ENCODE data around the gene TNS3. TPM values are rescaled to one million over a fixed set of nuclear protein-coding genes. Genes with fewer than 3 reads are reported as not detected.
"Not testable (repeated sequence)": the region's sequence is repeated elsewhere in the genome, so short reads cannot be mapped to it uniquely, and the experiment has no call there.

The TNS3 gene
- total RNA-seq, 1 donor from 2014 or later: 47.2 TPM

- ATAC-seq (peak; percentile 8), DNase-seq (ENCODE audit: low spot score) (no peak)
Measured at GRCh38 chr7:47456210-47456955, 125.5 kb downstream of the TNS3 start.

GRCh38 chr7:47455872-47456185 is 126.1 kb downstream of the TNS3 start:
- ATAC-seq (no peak), DNase-seq (ENCODE audit: low spot score) (no peak)

- DNase-seq (ENCODE audit: low spot score): no peak
Measured at GRCh38 chr7:47454974-47455871, 126.7 kb downstream of the TNS3 start.

DNA sequence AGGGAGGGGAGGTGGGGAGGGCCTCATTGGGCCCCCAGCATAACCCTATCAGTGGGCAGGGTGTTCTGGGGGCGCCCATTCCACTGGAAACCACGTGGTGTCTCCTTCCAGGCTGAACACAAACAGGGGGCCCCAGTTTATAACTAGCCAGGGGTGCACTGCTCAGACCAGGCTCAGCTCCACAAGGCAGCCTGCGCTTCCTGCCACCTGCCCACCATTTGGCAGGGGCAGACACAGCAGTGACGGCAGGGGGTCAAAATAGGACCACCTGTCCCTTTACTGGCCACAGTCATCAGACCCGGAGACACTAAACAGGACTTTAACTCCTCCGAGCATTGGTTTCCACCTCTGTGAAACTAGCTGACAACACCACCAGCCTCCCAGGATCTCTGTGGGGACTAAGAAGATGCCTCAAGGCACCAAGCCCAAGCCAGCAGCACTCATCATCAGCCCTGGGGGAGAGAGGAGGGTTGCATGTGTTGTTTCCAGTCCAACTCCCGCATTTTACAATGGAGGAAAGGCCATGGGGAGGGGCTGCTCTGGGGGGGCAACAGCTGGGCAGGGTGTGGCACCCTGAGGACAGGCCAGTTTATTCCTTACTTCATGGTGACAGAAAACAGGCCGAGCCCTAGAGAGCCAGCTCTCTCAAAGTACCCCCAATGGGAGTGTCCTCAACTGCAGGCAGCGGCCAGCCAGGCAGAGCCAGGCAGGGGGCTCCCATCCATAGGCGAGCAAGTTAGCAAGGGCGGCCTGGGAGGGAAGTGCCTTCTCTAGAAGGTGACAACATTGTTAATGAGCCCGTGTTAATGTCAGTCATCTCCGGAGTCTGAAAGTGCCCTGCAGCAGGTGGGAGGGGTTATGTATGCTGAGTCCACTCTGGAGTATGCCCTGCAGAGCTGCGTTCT is 127.6 kb downstream of the TNS3 start:
- DNase-seq (ENCODE audit: low spot score) (no peak), ATAC-seq (no peak)

More at GRCh38 chr7:47454974-47455871, 126.7 kb downstream of the TNS3 start:
- ATAC-seq: no peak

GRCh38 chr7:47453093-47454061 is 128.5 kb downstream of the TNS3 start:
- peak; percentile 87 for DNase-seq (ENCODE audit: low spot score)
- peak; percentile 89 for ATAC-seq

GRCh38 chr7:47452715-47453092 is 129.2 kb downstream of the TNS3 start:
- DNase-seq (ENCODE audit: low spot score): no peak
- ATAC-seq: peak; percentile 14

DNA sequence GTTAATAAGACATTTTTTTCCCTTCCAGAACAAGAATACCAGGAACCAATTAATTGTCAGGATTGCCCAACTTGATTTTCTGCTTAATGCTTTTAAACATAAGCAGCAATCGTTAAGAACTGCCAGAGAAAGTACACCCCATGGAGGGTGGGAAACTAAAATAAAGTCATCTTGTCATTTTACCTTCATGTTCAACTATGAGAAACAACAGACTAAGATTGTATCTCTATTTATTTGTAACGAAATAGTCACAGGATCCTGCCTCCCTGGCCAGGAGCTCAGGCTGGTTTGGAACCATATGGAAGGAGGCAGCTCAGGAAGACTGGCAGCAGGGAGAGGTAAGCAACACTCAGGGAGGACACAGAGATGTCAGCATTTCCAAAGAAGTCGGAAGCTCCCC is 129.6 kb downstream of the TNS3 start:
- DNase-seq (ENCODE audit: low spot score): no peak

GRCh38 chr7:47451851-47452205 is 130.1 kb downstream of the TNS3 start:
- ATAC-seq: no peak
- DNase-seq (ENCODE audit: low spot score): no peak

More for the DNA sequence above, 129.6 kb downstream of the TNS3 start:
- no peak for ATAC-seq

- ATAC-seq: no peak
- DNase-seq (ENCODE audit: low spot score): no peak
Measured at GRCh38 chr7:47449810-47450590, 131.9 kb downstream of the TNS3 start.

DNA sequence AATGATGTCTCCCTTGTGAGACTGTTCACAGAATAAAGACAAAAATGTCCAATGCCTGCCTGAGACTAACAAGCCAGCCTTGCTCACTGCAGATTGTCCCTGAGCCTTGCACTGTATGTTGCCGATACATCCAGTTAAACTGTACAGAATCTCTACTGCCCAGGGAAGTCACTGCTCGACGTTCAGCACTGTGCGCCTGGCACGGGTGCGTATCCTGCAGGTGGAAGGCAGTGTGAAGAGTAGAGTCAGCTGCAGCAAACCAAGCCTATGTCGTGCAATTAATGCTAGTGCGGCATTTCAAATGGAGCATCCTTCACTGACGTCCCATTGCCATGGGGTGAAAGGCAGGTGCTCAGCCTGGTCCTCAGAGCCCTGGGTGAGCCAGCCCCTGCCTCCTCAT is 132.9 kb downstream of the TNS3 start:
- no peak for ATAC-seq
- DNase-seq (ENCODE audit: low spot score): no peak

DNA sequence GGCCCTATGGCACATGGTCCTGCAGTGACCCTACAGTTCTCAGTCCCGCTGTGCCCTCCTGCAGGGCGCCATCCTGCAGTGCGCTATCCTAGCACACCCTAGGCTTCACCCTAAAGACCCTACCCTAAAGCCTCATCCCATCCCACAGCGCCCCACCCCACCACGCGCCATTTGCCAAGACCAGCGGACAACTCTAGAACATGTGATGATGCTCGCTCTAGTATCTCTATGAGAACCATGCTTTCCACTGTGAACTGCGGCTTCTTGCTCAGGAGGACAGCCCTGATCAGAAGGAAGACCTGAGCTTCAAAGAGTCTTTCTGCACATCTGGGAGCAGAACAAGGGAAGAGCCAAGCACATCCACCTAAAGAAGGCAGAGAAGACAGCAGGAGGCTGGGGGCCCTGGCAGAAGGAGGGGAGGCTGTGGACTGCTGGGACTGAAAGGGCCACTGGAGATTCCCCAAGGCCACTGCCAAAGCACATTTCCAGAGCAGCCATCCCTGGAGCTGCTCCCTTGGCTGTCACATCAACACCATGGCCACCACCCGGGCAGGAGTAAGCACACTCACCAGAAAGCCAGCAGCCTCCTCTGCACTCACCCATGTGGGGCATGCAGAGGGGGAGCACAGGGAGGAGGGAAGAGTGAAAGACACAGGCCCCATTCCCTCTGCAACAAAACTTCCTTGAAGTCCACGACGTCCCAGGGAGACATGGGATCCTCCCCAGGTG is 134.1 kb downstream of the TNS3 start:
- DNase-seq (ENCODE audit: low spot score) (no peak), ATAC-seq (no peak)

- DNase-seq (ENCODE audit: low spot score) (no peak), ATAC-seq (no peak)
Measured at GRCh38 chr7:47446871-47447466, 134.9 kb downstream of the TNS3 start.

DNA sequence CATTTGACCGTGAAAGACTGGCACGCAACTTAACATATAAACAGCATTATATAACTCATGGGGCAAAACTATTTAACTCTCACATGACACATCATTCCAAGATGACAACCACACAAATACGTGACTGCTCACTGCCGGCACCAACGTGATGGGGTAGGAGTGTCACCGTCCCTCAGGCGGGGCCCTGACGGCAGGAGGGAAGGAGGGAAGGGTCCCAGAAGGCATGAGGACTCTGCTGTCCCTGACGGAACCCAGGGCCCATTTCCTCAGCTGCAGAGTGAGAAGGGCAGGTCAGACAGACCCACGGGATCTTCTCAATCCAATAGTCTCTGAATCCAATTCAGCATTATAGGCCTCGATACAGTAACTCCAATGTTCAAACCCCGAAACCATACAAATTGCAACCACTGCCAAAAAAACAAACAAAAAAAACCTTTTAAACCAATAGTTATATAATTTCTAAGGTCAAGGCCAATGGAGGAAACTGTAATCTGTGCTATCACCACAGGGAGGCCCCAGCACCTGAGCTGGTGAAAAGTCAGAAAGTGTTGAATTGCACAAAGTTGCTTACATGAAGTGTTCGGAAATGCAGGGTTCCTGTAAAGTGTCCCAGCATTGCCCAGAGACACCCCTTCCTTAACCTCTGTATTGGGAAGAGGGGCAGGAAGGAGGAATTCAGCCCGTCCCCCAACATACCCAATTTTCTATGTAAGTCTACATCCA is 137.4 kb downstream of the TNS3 start:
- peak; percentile 60 for DNase-seq (ENCODE audit: low spot score)
- peak; percentile 77 for ATAC-seq

DNA sequence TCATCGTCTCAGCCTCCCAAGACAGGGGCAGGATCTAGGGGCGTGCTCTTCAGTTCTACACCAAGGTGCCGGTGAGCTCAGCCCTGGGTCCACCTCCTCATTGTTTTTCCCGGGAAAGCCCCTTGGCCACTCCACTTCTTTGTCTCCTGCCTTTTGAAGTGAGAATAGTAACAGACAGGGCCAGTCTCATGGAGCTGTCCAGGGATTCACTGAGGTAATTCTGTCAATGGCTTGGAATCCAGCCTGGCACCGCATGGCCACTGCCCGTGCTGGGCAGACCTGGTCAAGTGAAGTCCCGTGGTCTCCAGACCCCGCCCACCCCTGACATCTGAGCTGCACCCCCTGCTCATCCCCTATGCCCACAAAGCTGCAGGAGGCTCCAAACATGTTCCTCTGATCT is 138.9 kb downstream of the TNS3 start:
- ATAC-seq (no peak), DNase-seq (ENCODE audit: low spot score) (no peak)

GRCh38 chr7:47442605-47442865 is 139.4 kb downstream of the TNS3 start:
- ATAC-seq (no peak), DNase-seq (ENCODE audit: low spot score) (no peak)

GRCh38 chr7:47441796-47442604 is 139.9 kb downstream of the TNS3 start:
- DNase-seq (ENCODE audit: low spot score): no peak
- ATAC-seq: peak; percentile 38

DNA sequence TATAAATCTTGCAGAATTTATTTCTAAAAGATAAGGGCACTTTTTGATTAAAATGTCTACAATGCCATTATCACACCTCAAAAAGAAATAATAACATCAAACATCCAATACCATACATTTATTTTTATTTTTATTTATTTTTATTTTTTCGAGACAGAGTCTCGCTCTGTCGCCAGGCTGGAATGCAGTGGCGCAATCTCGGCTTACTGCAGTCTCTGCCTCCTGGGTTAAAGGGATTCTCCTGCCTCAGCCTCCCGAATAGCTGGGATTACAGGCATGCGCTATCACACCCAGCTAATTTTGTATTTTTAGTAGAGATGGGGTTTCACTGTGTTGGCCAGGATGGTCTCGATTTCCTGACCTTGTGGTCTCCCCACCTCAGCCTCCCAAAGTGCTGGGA is 140.9 kb downstream of the TNS3 start:
- not testable (repeated sequence) for ATAC-seq

More for the DNA sequence above, 140.9 kb downstream of the TNS3 start:
- DNase-seq (ENCODE audit: low spot score): not testable (repeated sequence)
